HL-60/S4 treated with retinoic acid at 250 ng/mL for 4 days and 3 days (cell line): ENCODE measurements around the gene CSMD2.

ENCODE experiments used
- in situ Hi-C: fragments of 300-500 bp; cut with MboI; formaldehyde crosslinking; loops from 2 replicates; pipeline ENCODE4 v1.7.0; 2022; ENCODE audit warnings: low sequenced_read_pairs

CSMD2 gene

GRCh38 chr1:34162852-34163766 is 1.9 kb downstream of the CSMD2 start:
- in situ Hi-C loops: no loop called here

DNA sequence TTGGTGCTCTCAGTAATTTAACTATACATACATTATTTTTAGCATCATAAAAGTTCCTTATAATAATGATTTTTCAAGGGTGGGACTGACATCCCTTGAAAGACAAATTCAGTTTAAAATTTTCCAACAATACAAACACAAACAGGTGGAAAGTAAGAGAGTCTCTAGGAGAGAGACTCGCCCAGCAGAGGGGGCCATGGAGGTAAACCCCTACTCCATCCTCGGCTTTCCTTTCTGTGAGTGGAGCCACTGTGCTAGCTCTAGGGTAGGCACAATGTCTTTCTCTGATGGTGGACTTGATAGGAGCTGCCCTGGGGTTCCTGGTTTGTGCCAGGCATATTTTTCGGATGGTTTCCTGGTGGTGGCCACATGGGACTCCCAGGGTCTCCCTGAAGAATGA is 8.3 kb downstream of the CSMD2 start:
- in situ Hi-C loops: no loop called here

DNA sequence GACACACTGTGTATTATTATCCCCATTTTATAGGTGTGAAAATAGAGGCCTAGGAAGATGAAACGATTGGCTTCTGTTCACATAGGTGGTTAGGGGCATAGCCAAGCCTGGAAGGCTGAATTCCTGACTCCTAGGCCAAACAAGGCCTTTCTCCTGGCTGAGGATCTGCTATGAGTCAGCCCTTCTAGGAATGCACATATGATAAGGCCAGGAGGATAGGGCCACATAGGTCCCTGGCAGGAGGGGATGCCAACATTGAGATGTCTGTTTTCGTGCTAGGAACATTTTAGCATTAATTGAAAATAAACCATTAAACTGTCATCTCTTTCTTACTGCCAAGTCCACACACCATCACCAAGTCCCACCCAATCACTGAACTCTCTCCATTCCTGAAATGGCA is 9.2 kb downstream of the CSMD2 start:
- in situ Hi-C loops: no loop called here

DNA sequence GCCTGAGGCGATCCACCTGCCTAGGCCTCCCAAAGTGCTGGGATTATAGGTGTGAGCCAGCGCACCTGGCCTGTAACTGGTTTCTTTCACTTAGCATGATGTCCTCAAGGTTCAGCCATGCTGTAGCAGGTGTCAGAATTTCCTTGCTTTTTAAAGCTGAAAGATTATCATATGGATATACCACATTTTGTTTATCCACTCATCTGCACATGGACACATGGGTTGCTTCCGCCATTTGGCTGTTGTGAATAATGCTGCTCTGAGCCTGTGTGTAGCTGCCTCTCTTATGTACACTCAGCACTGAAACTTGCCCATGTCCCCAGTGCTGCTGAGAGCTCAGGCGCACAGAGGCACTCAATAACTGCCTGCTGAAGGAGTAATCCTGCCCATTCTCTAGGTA is 11.8 kb downstream of the CSMD2 start:
- in situ Hi-C loops: no loop called here

DNA sequence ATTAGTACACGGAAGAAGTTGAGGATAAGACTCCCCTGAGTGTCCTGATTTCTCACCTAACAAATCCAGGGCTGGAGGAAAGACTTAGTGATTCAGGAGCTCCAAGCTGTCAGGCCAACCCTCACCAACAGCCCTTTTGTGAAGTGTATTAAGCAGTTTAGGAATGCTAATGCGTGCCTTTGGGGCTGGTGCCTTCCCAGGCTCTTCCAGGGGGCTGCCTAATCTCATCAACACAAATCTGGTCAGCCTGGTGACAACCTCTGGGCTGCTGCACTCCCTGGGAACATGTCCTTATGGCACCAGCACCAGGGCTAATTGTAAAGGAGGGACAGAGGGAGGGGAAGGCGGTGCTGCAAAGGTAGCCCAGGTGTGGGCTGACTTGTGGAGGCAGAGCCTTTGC is 15.5 kb downstream of the CSMD2 start:
- in situ Hi-C loops: no loop called here

DNA sequence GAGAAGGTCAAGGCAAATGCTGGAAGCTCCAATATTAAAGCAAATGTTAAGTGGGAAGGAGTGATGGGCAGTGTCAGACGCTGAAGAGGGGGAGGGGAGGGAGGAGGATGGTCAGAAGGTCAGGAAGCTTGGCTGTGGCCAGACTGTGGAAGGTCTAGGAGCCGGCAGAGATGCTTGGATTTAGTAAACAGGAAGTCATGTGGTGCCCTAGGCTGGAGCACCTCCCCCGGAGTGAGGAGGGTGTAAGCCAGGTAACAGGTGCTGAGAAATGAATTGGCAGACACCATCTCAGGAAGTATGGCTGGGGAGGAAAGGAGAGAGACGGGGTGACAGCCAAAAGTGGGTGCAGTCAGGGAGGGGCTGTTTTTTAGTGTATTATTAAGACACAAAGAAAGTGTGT is 17.7 kb downstream of the CSMD2 start:
- in situ Hi-C loops: no loop called here

- in situ Hi-C loops: no loop called here
Observed at GRCh38 chr1:34144766-34145165, 20.3 kb downstream of the CSMD2 start.

- in situ Hi-C loops: no loop called here
Observed at GRCh38 chr1:34143975-34144374, 21.1 kb downstream of the CSMD2 start.

- in situ Hi-C loops: no loop called here
Observed at GRCh38 chr1:34140011-34140676, 24.9 kb downstream of the CSMD2 start.

- in situ Hi-C loops: no loop called here
Observed at GRCh38 chr1:34137411-34137810, 27.6 kb downstream of the CSMD2 start.

DNA sequence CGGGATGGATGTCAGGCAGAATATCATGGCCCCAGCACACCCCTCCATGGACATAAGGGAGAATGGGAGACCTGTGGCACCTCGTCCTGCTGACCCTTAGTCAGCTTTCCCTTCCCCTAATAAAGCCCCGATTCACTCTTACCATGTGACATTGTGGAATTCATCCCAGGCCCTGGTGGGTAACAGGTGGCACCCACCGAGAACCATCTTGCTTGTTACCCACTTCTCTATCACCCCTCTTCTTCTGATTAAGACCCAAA is 32.9 kb downstream of the CSMD2 start:
- in situ Hi-C loops: no loop called here

- in situ Hi-C loops: no loop called here
Observed at GRCh38 chr1:34131396-34132160, 33.5 kb downstream of the CSMD2 start.

- in situ Hi-C loops: no loop called here
Observed at GRCh38 chr1:34130306-34130705, 34.7 kb downstream of the CSMD2 start.

DNA sequence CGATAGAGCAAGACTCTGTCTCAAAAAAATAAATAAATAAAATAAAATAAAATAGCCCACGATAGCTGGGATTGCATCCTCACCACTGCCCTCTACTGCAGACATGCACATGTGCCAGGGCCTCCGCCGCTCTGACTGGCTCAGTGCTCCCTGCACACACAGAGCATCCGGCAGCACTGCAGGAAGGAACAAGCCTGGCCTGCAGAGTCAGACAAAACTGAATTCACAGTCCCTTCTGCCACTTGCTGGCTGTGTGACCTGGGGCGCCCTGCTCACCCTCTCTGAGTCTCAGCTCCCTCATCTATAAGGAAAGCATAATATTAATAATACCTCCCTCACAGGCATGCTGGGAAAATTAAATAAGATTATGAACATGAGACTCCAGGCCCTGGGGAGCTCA is 35.4 kb downstream of the CSMD2 start:
- in situ Hi-C loops: no loop called here

GRCh38 chr1:34128186-34128889 is 36.7 kb downstream of the CSMD2 start:
- in situ Hi-C loops: no loop called here

GRCh38 chr1:34127006-34128000 is 37.7 kb downstream of the CSMD2 start:
- in situ Hi-C loops: no loop called here

- in situ Hi-C loops: no loop called here
Observed at GRCh38 chr1:34126486-34126885, 38.5 kb downstream of the CSMD2 start.

GRCh38 chr1:34125721-34126380 is 39.2 kb downstream of the CSMD2 start:
- in situ Hi-C loops: no loop called here

DNA sequence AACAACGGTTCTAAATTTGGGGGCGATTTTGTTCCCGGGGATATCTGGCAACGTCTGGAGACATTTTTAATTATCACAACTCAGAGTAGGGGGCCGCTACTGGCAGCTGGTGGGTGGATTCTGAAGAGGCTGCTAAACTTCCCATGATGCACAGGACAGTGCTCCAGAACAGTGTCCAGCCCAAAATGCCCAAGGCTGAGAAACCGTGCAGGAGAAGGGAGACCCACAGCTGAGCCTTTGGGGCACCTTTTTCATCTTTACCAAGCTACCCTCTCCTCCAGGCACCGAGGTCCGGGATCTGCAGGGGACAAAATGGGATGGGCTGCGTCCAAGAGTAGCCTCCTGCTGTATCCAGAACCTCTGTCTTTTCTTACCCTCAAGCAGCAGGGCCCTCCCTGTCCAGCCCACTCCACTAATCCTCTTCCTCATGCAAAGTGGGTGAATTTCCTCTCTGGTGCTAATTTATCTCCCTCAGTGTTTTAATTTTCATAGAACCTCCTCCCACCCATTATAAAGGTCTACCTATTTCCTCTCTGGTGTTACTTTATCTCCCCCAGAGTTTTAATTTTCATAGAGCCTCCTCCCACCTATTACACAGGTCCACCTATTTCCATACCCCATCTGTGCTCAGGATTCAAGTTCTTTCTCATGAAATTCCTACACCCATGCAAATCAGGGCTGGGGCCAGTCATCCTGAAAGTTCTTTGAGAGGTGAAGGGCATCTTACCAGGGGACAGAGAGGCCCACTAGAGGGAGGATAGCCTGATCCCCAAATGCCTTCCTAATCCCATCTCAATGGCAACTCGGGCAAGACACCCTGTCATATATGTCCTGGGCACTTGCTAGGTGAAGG is 42.7 kb downstream of the CSMD2 start:
- in situ Hi-C loops: no loop called here
